ENCODE results near the gene ADAM21.
"Not testable (repeated sequence)": the region's sequence is repeated elsewhere in the genome, so short reads cannot be mapped to it uniquely, and the experiment has no call there.

Gene ADAM21

DNA sequence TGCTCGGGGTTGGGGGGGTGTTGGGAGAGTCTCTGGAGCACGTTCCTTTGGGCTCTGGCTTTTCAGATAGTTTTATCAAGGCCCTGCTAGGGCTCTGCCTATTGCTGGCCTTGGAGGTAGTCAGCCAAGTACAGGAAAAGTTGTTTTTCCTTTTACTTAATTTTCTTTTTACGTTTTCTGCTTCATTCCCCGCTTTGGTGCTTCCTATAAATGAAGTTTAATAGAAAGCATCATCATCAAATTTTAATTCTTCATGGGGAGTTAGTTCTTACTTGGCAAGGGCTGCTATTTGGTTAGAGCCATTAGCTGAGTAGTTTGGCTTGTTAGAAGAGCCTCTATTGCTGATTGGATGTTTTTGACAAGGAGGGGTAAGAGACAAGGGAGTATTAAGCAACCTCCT is 15.1 kb upstream of the ADAM21 start:
- no peaks in the 10 kb centered on the region for H3K4me1 ChIP-seq (ENCODE audit: control insufficient read depth, insufficient read depth, low read length, poor library complexity, severe bottlenecking)
- peaks cover 30% of the 10 kb centered on the region for H3K9me3 ChIP-seq (ENCODE audit: control insufficient read depth, low read length)
- H3K36me3 ChIP-seq (ENCODE audit: control insufficient read depth, insufficient read depth, low read length), result no peaks in the 10 kb centered on the region
- 0% methylated on average over 1 of the region's 4 CpGs; no CpG with 5 or more reads in 1 of the 2 experiments for WGBS, 2 experiments (ENCODE audit: insufficient coverage in 2 of 2)
- no peak overlapping the region for H3K27ac ChIP-seq (ENCODE audit: low read depth, low read length, severe bottlenecking)
- H3K4me3 ChIP-seq (ENCODE audit: extremely low read depth, insufficient read depth, low read length, poor library complexity, severe bottlenecking), result no peak overlapping the region

GRCh38 chr14:70441641-70442040 is 10.3 kb upstream of the ADAM21 start:
- no peak overlapping the region for H3K4me3 ChIP-seq (ENCODE audit: extremely low read depth, insufficient read depth, low read length, poor library complexity, severe bottlenecking)
- H3K4me1 ChIP-seq (ENCODE audit: control insufficient read depth, insufficient read depth, low read length, poor library complexity, severe bottlenecking), result no peaks in the 10 kb centered on the region
- peaks cover 41% of the 10 kb centered on the region for H3K9me3 ChIP-seq (ENCODE audit: control insufficient read depth, low read length)
- 80% methylated on average over 1 of the region's 3 CpGs for whole genome bisulfite sequencing, 2 experiments (ENCODE audit: insufficient coverage in 2 of 2)
- H3K36me3 ChIP-seq (ENCODE audit: control insufficient read depth, insufficient read depth, low read length), result no peaks in the 10 kb centered on the region
- no peak overlapping the region for H3K27ac ChIP-seq (ENCODE audit: low read depth, low read length, severe bottlenecking)

GRCh38 chr14:70442750-70443149 is 9.2 kb upstream of the ADAM21 start:
- 92 to 97% methylated on average over 2 to 4 of the region's 4 CpGs for WGBS, 2 experiments (ENCODE audit: insufficient coverage in 2 of 2)
- Histone ChIP-seq H3K4me3 (ENCODE audit: extremely low read depth, insufficient read depth, low read length, poor library complexity, severe bottlenecking) (no peak overlapping the region), H3K9me3 (ENCODE audit: control insufficient read depth, low read length) (peaks cover 35% of the 10 kb centered on the region), H3K27ac (ENCODE audit: low read depth, low read length, severe bottlenecking) (no peak overlapping the region), H3K4me1 (ENCODE audit: control insufficient read depth, insufficient read depth, low read length, poor library complexity, severe bottlenecking) (no peaks in the 10 kb centered on the region), H3K36me3 (ENCODE audit: control insufficient read depth, insufficient read depth, low read length) (no peaks in the 10 kb centered on the region)

GRCh38 chr14:70448633-70449340 is 3.2 kb upstream of the ADAM21 start:
- no peak overlapping the region for H3K27ac ChIP-seq (ENCODE audit: low read depth, low read length, severe bottlenecking)
- H3K4me1 ChIP-seq (ENCODE audit: control insufficient read depth, insufficient read depth, low read length, poor library complexity, severe bottlenecking), result no peaks in the 10 kb centered on the region
- whole genome bisulfite sequencing, 2 experiments (ENCODE audit: insufficient coverage in 2 of 2), result 82 to 96% methylated on average over 2 to 4 of the region's 4 CpGs

DNA sequence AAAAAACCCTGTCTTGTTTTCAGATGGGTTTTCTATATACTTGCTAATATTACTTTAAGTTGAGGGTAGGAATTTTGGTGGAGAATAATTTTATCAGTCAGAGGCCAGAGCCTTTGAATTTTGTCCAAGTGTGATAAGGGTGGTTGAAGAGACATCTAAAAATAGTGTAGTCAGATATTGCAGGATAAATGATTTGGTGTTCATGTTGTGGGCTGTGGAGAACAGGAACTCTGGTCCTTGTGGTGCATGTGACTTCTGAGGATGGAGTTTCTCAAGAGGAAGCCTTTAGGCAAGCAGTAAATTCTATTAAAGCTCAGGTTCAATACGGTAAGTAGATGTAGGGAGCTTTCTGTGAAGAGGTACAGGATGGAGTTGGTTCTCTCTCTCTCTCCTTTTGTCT is 2.8 kb downstream of the ADAM21 start:
- 100% methylated on average over 1 of the region's 1 CpG; no CpG with 5 or more reads in 1 of the 2 experiments for WGBS, 2 experiments (ENCODE audit: insufficient coverage in 2 of 2)

More at GRCh38 chr14:70448633-70449340, 3.2 kb upstream of the ADAM21 start:
- H3K9me3 ChIP-seq (ENCODE audit: control insufficient read depth, low read length), result peaks cover 17% of the 10 kb centered on the region
- no peak overlapping the region for H3K4me3 ChIP-seq (ENCODE audit: extremely low read depth, insufficient read depth, low read length, poor library complexity, severe bottlenecking)
- no peaks in the 10 kb centered on the region for H3K36me3 ChIP-seq (ENCODE audit: control insufficient read depth, insufficient read depth, low read length)

DNA sequence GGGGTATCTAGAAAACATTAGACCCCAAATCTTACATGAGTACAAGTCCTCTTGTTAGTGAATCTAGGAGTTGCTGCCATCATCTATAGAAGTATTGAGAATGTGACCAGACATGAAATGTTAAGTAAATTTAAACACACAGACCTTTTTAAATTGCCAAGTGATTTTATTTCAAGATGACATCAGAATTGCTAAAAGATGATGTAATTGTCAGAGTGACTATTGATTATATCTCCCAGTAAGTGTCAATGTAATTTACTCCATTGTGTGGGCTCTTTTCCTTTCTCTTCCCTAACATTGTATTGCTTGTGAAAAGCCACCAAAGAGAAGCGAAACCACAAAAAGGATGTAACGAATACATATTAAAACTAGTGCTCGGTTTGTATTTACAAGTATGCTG is 16.8 kb downstream of the ADAM21 start:
- no peaks in the 10 kb centered on the region for H3K9me3 ChIP-seq (ENCODE audit: control insufficient read depth, low read length)
- no peaks in the 10 kb centered on the region for H3K36me3 ChIP-seq (ENCODE audit: control insufficient read depth, insufficient read depth, low read length)
- 90% methylated on average over 2 of the region's 3 CpGs; no CpG with 5 or more reads in 1 of the 2 experiments for WGBS, 2 experiments (ENCODE audit: insufficient coverage in 2 of 2)
- H3K4me3 ChIP-seq (ENCODE audit: extremely low read depth, insufficient read depth, low read length, poor library complexity, severe bottlenecking), result no peak overlapping the region
- no peak overlapping the region for H3K27ac ChIP-seq (ENCODE audit: low read depth, low read length, severe bottlenecking)
- H3K4me1 ChIP-seq (ENCODE audit: control insufficient read depth, insufficient read depth, low read length, poor library complexity, severe bottlenecking), result no peaks in the 10 kb centered on the region

More for the DNA sequence above, 2.8 kb downstream of the ADAM21 start:
- no peak overlapping the region for H3K4me3 ChIP-seq (ENCODE audit: extremely low read depth, insufficient read depth, low read length, poor library complexity, severe bottlenecking)
- H3K9me3 ChIP-seq (ENCODE audit: control insufficient read depth, low read length), result no peaks in the 10 kb centered on the region
- no peaks in the 10 kb centered on the region for H3K36me3 ChIP-seq (ENCODE audit: control insufficient read depth, insufficient read depth, low read length)
- H3K27ac ChIP-seq (ENCODE audit: low read depth, low read length, severe bottlenecking), result no peak overlapping the region
- H3K4me1 ChIP-seq (ENCODE audit: control insufficient read depth, insufficient read depth, low read length, poor library complexity, severe bottlenecking), result no peaks in the 10 kb centered on the region

GRCh38 chr14:70470863-70471563 is 19.0 kb downstream of the ADAM21 start:
- 62 to 68% methylated on average over 3 to 6 of the region's 8 CpGs for WGBS, 2 experiments (ENCODE audit: insufficient coverage in 2 of 2)
- H3K36me3 ChIP-seq (ENCODE audit: control insufficient read depth, insufficient read depth, low read length); H3K27ac ChIP-seq (ENCODE audit: low read depth, low read length, severe bottlenecking); H3K9me3 ChIP-seq (ENCODE audit: control insufficient read depth, low read length); H3K4me1 ChIP-seq (ENCODE audit: control insufficient read depth, insufficient read depth, low read length, poor library complexity, severe bottlenecking); H3K4me3 ChIP-seq (ENCODE audit: extremely low read depth, insufficient read depth, low read length, poor library complexity, severe bottlenecking): not testable (repeated sequence)

- Histone ChIP-seq H3K4me3 (ENCODE audit: extremely low read depth, insufficient read depth, low read length, poor library complexity, severe bottlenecking) (no peak overlapping the region), H3K36me3 (ENCODE audit: control insufficient read depth, insufficient read depth, low read length) (no peaks in the 10 kb centered on the region), H3K27ac (ENCODE audit: low read depth, low read length, severe bottlenecking) (no peak overlapping the region), H3K4me1 (ENCODE audit: control insufficient read depth, insufficient read depth, low read length, poor library complexity, severe bottlenecking) (no peaks in the 10 kb centered on the region), H3K9me3 (ENCODE audit: control insufficient read depth, low read length) (no peaks in the 10 kb centered on the region)
- 91 to 97% methylated on average over 2 to 4 of the region's 4 CpGs for WGBS, 2 experiments (ENCODE audit: insufficient coverage in 2 of 2)
Measured at GRCh38 chr14:70472253-70473159, 20.5 kb downstream of the ADAM21 start.

- no peaks in the 10 kb centered on the region for H3K4me1 ChIP-seq (ENCODE audit: control insufficient read depth, insufficient read depth, low read length, poor library complexity, severe bottlenecking)
- H3K36me3 ChIP-seq (ENCODE audit: control insufficient read depth, insufficient read depth, low read length), result no peaks in the 10 kb centered on the region
- H3K9me3 ChIP-seq (ENCODE audit: control insufficient read depth, low read length), result no peaks in the 10 kb centered on the region
- H3K27ac ChIP-seq (ENCODE audit: low read depth, low read length, severe bottlenecking), result no peak overlapping the region
- WGBS, 2 experiments (ENCODE audit: insufficient coverage in 2 of 2), result 79% methylated on average over 2 of the region's 2 CpGs; no CpG with 5 or more reads in 1 of the 2 experiments
- H3K4me3 ChIP-seq (ENCODE audit: extremely low read depth, insufficient read depth, low read length, poor library complexity, severe bottlenecking), result no peak overlapping the region
Measured at GRCh38 chr14:70473825-70474224, 21.9 kb downstream of the ADAM21 start.

GRCh38 chr14:70475459-70475858 is 23.5 kb downstream of the ADAM21 start:
- H3K4me1 ChIP-seq (ENCODE audit: control insufficient read depth, insufficient read depth, low read length, poor library complexity, severe bottlenecking); H3K27ac ChIP-seq (ENCODE audit: low read depth, low read length, severe bottlenecking); H3K4me3 ChIP-seq (ENCODE audit: extremely low read depth, insufficient read depth, low read length, poor library complexity, severe bottlenecking); H3K36me3 ChIP-seq (ENCODE audit: control insufficient read depth, insufficient read depth, low read length); H3K9me3 ChIP-seq (ENCODE audit: control insufficient read depth, low read length): not testable (repeated sequence)
- 86 to 91% methylated on average over 4 to 9 of the region's 13 CpGs for WGBS, 2 experiments (ENCODE audit: insufficient coverage in 2 of 2)

All from mesodermal cell (in vitro differentiated cells).